Activated T-cell treated with anti-CD3 and anti-CD28 coated beads for 1 hour (primary cell): ENCODE results near the gene ANKRD66.
"Not testable (repeated sequence)": the region's sequence is repeated elsewhere in the genome, so short reads cannot be mapped to it uniquely, and the experiment has no call there.

Experiments used
- DNase-seq: peaks from one replicate; pipeline ENCODE4 v3.0.0-alpha.2; 2020; ENCODE audit warnings: low read depth

Gene ANKRD66

GRCh38 chr6:46755865-46756264 is 9.1 kb downstream of the ANKRD66 start:
- no peak for DNase-seq

GRCh38 chr6:46756469-46757213 is 9.9 kb downstream of the ANKRD66 start:
- DNase-seq = no peak

GRCh38 chr6:46757214-46757596 is 10.5 kb downstream of the ANKRD66 start:
- no peak for DNase-seq

GRCh38 chr6:46758960-46759753 is 12.4 kb downstream of the ANKRD66 start:
- no peak for DNase-seq

- no peak for DNase-seq
Measured at GRCh38 chr6:46760925-46761324, 14.2 kb downstream of the ANKRD66 start.

GRCh38 chr6:46763466-46763865 is 16.7 kb downstream of the ANKRD66 start:
- DNase-seq = no peak

- not testable (repeated sequence) for DNase-seq
Measured at GRCh38 chr6:46764280-46764679, 17.5 kb downstream of the ANKRD66 start.

- no peak for DNase-seq
Measured at GRCh38 chr6:46764961-46765360, 18.2 kb downstream of the ANKRD66 start.

GRCh38 chr6:46772016-46772415 is 25.3 kb downstream of the ANKRD66 start:
- DNase-seq = no peak

GRCh38 chr6:46772762-46773161 is 26.0 kb downstream of the ANKRD66 start:
- DNase-seq = no peak

GRCh38 chr6:46773201-46773855 is 26.6 kb downstream of the ANKRD66 start:
- DNase-seq = no peak

- not testable (repeated sequence) for DNase-seq
Measured at GRCh38 chr6:46774736-46775135, 28.0 kb downstream of the ANKRD66 start.

GRCh38 chr6:46776070-46776712 is 29.5 kb downstream of the ANKRD66 start:
- DNase-seq = no peak

- DNase-seq = no peak
Measured at GRCh38 chr6:46777476-46778346, 31.0 kb downstream of the ANKRD66 start.

- no peak for DNase-seq
Measured at GRCh38 chr6:46781478-46782378, 35.0 kb downstream of the ANKRD66 start.

- no peak for DNase-seq
Measured at GRCh38 chr6:46784535-46784934, 37.8 kb downstream of the ANKRD66 start.

- DNase-seq = no peak
Measured at GRCh38 chr6:46787871-46788540, 41.3 kb downstream of the ANKRD66 start.

- no peak for DNase-seq
Measured at GRCh38 chr6:46788791-46789190, 42.1 kb downstream of the ANKRD66 start.

- DNase-seq = no peak
Measured at GRCh38 chr6:46789434-46790354, 43.0 kb downstream of the ANKRD66 start.
